ENCODE results near the gene SCO2.

The SCO2 gene

DNA sequence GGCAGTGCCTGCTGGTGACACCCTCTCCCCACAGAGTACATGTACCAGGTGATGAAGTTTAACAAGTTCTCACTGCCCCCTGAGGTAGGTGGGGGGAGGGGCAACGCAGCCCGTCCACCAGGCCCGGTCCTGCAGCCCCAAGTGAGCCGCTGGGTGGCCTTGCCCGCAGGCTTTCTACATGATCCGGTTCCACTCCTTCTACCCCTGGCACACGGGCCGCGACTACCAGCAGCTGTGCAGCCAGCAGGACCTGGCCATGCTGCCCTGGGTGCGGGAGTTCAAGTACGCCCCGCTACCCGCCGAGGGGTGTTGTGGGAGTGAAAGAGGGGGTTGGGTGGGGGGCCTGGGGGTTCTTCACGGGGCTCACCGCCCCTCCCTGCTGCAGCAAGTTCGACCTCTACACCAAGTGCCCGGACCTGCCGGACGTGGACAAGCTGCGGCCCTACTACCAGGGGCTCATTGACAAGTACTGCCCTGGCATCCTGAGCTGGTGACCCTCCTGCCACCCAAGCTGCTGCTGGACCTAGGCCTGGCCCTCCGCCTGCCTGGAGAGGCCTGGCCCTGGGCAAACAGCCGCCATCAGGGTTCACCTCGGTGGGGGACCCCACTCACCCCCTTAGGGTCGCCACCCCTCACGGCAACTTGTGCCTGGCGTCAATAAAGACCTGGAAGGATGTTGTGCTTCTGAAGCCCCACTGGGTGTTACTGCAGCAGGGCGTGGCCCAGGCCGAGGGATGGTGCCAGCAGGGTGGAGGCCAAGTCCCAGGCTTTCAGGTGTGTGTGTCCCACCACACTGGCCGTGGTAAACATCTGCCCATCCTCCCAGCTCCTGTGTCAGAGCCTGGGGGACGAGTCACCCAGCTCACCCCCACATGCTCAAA, 35.8 kb downstream of the SCO2 start:
- Histone ChIP-seq H3K27ac (ENCODE audit: low read length) (no peak overlapping the region), H3K27me3 (ENCODE audit: control insufficient read depth, insufficient read depth, low read length) (no peaks in the 10 kb centered on the region), H3K9me3 (ENCODE audit: control insufficient read depth, insufficient read depth, low read length) (no peaks in the 10 kb centered on the region), H3K36me3 (ENCODE audit: control insufficient read depth, insufficient read depth, low read length) (no peaks in the 10 kb centered on the region), H3K4me3 (ENCODE audit: low read length) (no peak overlapping the region), H3K4me1 (ENCODE audit: control insufficient read depth, insufficient read depth, low read length) (no peaks in the 10 kb centered on the region)
- DNase-seq (ENCODE audit: low read depth, low spot score) = no peak
- WGBS (ENCODE audit: insufficient coverage, insufficient read length) = no CpG with 5 or more reads among the region's 31 CpGs

DNA sequence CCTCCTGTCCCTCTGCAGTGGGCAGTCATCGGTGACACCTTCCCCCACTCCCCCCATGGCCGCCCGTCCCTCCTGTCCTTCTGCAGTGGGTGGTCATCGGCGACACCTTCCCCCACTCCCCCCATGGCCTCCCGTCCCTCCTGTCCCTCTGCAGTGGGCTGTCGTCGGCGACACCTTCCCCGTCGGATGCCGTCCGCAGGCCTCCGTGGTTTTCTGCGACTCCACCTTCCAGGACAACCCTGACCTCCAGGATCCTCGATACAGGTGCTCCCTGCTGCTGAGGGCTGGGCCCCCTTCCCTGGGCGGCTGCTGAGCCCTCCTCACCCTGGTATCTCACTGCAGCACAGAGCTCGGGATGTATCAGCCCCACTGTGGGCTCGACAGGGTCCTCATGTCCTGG, 36.5 kb downstream of the SCO2 start:
- Histone ChIP-seq H3K4me3 (ENCODE audit: low read length) (no peak overlapping the region), H3K36me3 (ENCODE audit: control insufficient read depth, insufficient read depth, low read length) (no peaks in the 10 kb centered on the region), H3K4me1 (ENCODE audit: control insufficient read depth, insufficient read depth, low read length) (no peaks in the 10 kb centered on the region), H3K27ac (ENCODE audit: low read length) (no peak overlapping the region), H3K27me3 (ENCODE audit: control insufficient read depth, insufficient read depth, low read length) (no peaks in the 10 kb centered on the region), H3K9me3 (ENCODE audit: control insufficient read depth, insufficient read depth, low read length) (no peaks in the 10 kb centered on the region)
- WGBS (ENCODE audit: insufficient coverage, insufficient read length) = no CpG with 5 or more reads among the region's 19 CpGs
- DNase-seq (ENCODE audit: low read depth, low spot score) = no peak

DNA sequence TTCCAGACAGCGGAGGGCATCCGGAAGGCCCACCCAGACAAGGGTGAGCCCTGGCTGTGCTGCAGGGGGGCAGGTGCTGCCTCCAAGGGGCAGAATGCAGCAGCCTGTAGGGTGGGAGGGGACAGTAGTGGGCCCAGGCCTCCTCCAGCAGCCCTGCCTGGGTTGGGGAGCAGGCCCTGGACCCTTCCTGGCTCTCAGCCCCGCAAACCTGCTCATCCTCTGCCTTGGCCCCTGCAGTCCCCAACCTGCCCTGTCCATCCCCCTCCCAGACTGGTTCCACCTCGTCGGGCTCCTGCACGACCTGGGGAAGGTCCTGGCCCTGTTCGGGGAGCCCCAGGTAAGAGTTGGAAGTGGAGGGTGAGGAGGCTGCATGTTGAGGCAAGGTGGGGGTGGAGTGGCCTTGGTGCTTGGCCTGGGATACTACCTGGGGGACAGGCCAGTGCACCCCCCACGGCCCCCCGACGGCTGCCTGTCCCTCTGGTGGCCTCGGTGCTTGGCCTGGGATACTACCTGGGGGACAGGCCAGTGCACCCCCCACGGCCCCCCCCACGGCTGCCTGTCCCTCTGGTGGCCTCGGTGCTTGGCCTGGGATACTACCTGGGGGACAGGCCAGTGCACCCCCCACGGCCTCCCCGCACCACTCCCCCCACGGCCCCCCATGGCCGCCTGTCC, 37.3 kb downstream of the SCO2 start:
- no peak overlapping the region for H3K4me3 ChIP-seq (ENCODE audit: low read length)
- no peak for DNase-seq (ENCODE audit: low read depth, low spot score)
- H3K36me3 ChIP-seq (ENCODE audit: control insufficient read depth, insufficient read depth, low read length) = no peaks in the 10 kb centered on the region
- WGBS (ENCODE audit: insufficient coverage, insufficient read length) = no CpG with 5 or more reads among the region's 18 CpGs
- no peak overlapping the region for H3K27ac ChIP-seq (ENCODE audit: low read length)
- H3K4me1 ChIP-seq (ENCODE audit: control insufficient read depth, insufficient read depth, low read length) = no peaks in the 10 kb centered on the region
- H3K9me3 ChIP-seq (ENCODE audit: control insufficient read depth, insufficient read depth, low read length) = no peaks in the 10 kb centered on the region
- no peaks in the 10 kb centered on the region for H3K27me3 ChIP-seq (ENCODE audit: control insufficient read depth, insufficient read depth, low read length)

DNA sequence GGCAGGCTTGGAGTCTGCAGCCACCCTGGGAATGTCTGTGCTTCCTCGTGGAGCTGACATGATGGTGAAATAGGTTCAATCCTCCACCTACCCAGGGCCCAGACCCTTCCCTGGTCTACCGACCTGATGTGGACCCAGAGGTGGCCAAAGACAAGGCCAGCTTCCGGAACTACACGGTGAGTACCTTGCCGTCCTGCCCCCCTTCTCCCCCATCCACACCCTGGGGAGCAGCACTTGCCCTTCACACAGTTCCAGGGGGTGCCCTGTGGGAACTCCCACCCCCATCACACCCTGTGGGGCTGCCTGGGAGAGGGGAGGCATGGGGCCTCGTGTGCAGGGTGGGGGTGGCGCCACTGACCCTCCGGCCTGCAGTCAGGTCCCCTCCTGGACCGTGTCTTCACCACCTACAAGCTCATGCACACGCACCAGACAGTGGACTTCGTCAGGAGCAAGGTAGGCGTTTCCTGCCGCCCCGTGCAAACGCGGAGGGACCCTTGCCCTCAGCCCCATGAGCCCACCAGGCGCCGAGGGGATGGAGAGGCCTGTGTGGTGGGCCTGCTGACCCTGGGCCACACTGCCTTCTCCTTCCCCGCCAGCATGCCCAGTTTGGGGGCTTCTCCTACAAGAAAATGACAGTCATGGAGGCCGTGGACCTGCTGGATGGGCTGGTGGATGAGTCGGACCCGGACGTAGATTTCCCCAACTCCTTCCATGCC, 38.0 kb downstream of the SCO2 start:
- peaks cover 3% of the 10 kb centered on the region; the same call in 1 of the 2 replicates for H3K36me3 ChIP-seq (ENCODE audit: control insufficient read depth, insufficient read depth, low read length)

DNA sequence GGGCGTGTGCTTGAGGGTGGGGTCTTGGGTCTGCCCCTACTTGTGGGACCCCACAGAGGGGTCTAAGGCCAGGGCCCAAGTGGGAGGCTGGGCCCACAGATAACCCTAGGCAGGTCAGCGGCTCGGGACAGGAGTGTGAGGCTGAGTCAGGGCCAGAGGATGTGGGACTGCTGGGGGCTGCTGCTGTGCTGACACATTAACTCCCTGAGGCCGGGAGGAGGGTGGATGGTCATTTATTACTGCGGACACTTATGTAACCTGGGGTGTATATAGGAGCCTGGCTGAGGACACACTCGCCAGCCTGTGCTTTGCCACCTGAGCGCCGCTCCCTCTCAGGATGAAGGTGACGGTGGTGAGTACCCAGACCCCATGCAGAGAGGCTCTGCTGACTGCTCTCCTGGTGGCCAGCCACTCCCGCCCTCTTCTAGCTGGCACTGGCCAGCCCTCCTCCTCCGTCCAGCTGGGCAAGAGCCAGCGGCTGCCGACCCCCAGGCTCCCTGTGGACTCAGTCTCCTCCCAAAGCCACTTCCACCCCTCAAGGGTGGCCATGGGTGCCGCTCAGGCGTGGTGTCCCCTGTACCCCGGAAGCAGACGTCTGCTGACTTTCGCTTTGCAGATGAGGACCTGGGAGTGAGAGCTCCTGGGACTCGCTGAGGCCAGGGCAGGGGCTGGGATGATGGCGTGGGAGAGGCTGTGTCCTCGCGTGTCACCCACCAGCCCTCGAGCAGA, 38.7 kb downstream of the SCO2 start, which contains the start of gene MIOX:
Gene MIOX, plus strand, starts transcription at position 299 of the 729 bp plus-strand sequence. Its CDS starts 39 bp downstream, at position 338.
- DNase-seq (ENCODE audit: low read depth, low spot score) = no peak
- Histone ChIP-seq H3K4me1 (ENCODE audit: control insufficient read depth, insufficient read depth, low read length) (no peaks in the 10 kb centered on the region), H3K27me3 (ENCODE audit: control insufficient read depth, insufficient read depth, low read length) (no peaks in the 10 kb centered on the region), H3K4me3 (ENCODE audit: low read length) (no peak within 1 kb of the TSS), H3K9me3 (ENCODE audit: control insufficient read depth, insufficient read depth, low read length) (no peaks in the 10 kb centered on the region), H3K27ac (ENCODE audit: low read length) (no peak within 1 kb of the TSS), H3K36me3 (ENCODE audit: control insufficient read depth, insufficient read depth, low read length) (peaks cover 3% of the 10 kb centered on the region; the same call in 1 of the 2 replicates)
- no CpG with 5 or more reads among the region's 23 CpGs for WGBS (ENCODE audit: insufficient coverage, insufficient read length)

More for the DNA sequence above, 38.0 kb downstream of the SCO2 start:
- Histone ChIP-seq H3K4me1 (ENCODE audit: control insufficient read depth, insufficient read depth, low read length) (no peaks in the 10 kb centered on the region), H3K27ac (ENCODE audit: low read length) (no peak overlapping the region), H3K4me3 (ENCODE audit: low read length) (no peak overlapping the region), H3K27me3 (ENCODE audit: control insufficient read depth, insufficient read depth, low read length) (no peaks in the 10 kb centered on the region), H3K9me3 (ENCODE audit: control insufficient read depth, insufficient read depth, low read length) (no peaks in the 10 kb centered on the region)
- no CpG with 5 or more reads among the region's 23 CpGs for WGBS (ENCODE audit: insufficient coverage, insufficient read length)
- DNase-seq (ENCODE audit: low read depth, low spot score) = no peak

DNA sequence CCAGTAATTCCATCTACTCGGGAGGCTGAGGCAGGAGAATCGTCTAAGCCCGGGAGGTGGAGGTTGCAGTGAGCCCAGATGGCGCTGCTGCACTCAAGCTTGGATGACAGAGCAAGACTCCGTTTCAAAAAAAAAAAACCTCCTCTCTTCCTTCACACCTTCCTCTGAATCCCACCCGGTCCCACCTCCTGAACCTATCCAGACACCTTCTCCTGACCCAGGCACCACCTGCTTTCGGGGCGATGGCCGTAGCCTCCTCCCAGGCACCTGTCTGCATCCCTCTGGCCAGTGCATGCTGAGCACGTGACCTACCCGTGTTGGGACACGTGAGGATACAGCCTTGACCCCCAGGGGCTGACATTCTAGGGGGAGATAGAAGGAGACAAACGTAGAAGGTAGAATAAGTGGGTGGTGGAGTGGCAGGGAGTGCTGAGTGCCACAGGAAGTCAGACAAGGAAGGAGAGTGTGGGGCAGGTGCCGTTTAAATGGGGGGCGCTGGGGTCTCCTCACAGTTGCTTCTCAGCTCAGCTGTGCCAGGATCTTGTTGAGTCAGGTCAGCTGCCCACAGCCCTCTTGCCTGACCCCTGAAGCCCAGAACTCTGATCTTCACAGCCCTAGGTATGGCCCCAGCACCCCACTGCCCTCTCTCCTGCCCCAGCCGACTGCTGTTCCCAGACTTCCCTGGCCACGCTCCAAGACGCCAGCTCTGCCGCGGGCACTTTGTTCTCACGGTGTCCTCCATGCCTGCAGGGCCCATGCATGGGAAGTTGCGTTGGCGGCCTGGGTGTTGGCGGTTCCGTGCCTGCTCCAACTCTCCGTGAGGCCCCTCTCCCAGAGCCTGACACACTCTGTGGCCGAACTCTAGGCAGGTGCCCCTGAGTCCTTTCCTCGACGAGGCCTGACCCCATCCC, 39.9 kb downstream of the SCO2 start:
- Histone ChIP-seq H3K27ac (ENCODE audit: low read length) (no peak overlapping the region), H3K4me3 (ENCODE audit: low read length) (no peak overlapping the region), H3K36me3 (ENCODE audit: control insufficient read depth, insufficient read depth, low read length) (peaks cover 3% of the 10 kb centered on the region; the same call in 1 of the 2 replicates), H3K4me1 (ENCODE audit: control insufficient read depth, insufficient read depth, low read length) (no peaks in the 10 kb centered on the region), H3K27me3 (ENCODE audit: control insufficient read depth, insufficient read depth, low read length) (no peaks in the 10 kb centered on the region; the same call in 1 of the 2 replicates), H3K9me3 (ENCODE audit: control insufficient read depth, insufficient read depth, low read length) (no peaks in the 10 kb centered on the region)
- WGBS (ENCODE audit: insufficient coverage, insufficient read length) = no CpG with 5 or more reads among the region's 29 CpGs
- DNase-seq (ENCODE audit: low read depth, low spot score) = no peak

DNA sequence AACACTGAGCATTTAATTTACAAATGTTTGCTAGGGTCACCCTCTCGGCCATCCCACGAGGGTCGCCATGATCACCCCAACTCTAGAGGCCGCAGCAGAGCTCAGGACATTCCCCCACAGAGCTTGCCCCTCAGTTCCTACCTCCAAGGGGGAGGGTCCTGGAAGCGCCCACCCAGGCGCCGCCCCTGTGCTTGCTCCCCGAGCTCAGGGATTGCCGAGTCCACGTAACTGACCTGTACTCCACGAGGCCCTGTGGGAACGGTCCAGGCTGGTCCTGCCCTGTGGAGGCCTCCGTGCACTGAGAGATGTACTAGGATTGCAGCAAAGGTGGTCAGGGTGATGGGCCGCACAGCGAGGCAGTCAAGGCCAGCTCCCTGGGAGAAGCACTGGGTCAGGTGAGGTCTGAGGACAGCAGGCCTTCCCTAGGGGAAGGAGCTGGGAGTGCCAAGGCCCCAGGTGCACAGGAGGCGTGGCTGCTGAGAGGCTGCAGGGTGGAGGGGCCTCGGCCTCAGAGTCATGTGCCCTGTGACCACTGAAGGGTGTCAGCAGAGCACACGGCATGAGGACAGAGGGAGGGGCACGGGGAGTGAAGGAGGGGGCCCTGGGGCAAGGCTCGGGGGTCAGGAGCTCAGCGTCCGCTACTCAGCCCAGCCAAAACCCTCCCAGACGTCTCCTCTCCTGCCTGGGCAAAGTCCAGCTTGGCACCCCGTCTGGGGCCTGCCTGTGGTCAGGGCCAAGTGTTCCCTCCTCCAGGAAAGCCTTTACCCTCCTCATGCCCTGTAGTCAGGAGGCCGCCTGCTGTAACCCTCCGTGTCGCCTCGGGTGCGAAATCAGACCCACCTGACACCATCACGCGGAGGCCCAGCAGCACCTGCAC, 41.2 kb downstream of the SCO2 start:
- no peak overlapping the region for H3K4me3 ChIP-seq (ENCODE audit: low read length)
- no CpG with 5 or more reads among the region's 31 CpGs for WGBS (ENCODE audit: insufficient coverage, insufficient read length)
- H3K27me3 ChIP-seq (ENCODE audit: control insufficient read depth, insufficient read depth, low read length) = peaks cover 4% of the 10 kb centered on the region; the same call in 1 of the 2 replicates
- DNase-seq (ENCODE audit: low read depth, low spot score) = no peak
- peaks cover 3% of the 10 kb centered on the region; the same call in 1 of the 2 replicates for H3K36me3 ChIP-seq (ENCODE audit: control insufficient read depth, insufficient read depth, low read length)
- no peaks in the 10 kb centered on the region for H3K9me3 ChIP-seq (ENCODE audit: control insufficient read depth, insufficient read depth, low read length)
- H3K27ac ChIP-seq (ENCODE audit: low read length) = no peak overlapping the region
- H3K4me1 ChIP-seq (ENCODE audit: control insufficient read depth, insufficient read depth, low read length) = no peaks in the 10 kb centered on the region

DNA sequence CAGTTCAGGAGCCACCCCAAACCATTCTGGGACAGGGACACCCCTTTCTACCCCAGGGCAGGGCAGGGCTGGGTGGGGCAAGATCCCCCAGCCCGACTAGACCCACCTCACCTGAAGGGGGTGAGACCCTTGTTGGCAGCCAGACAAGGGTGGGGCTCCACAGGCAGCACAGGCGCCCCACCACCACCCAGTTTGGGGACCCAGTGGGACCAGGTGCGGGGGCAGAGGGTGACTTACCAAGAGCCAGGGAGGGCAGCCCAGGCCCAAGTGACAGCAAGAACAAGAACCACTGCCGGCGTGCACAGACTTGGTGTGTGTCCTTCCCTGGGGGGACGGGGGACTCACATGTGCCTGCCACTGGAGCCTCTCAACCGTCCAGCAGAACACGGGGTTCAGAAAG, 41.8 kb downstream of the SCO2 start:
- no peak overlapping the region for H3K27ac ChIP-seq (ENCODE audit: low read length)
- no peaks in the 10 kb centered on the region for H3K9me3 ChIP-seq (ENCODE audit: control insufficient read depth, insufficient read depth, low read length)
- H3K4me1 ChIP-seq (ENCODE audit: control insufficient read depth, insufficient read depth, low read length) = no peaks in the 10 kb centered on the region
- DNase-seq (ENCODE audit: low read depth, low spot score) = no peak
- peaks cover 3% of the 10 kb centered on the region; the same call in 1 of the 2 replicates for H3K36me3 ChIP-seq (ENCODE audit: control insufficient read depth, insufficient read depth, low read length)
- H3K27me3 ChIP-seq (ENCODE audit: control insufficient read depth, insufficient read depth, low read length) = peaks cover 4% of the 10 kb centered on the region; the same call in 1 of the 2 replicates
- H3K4me3 ChIP-seq (ENCODE audit: low read length) = no peak overlapping the region
- WGBS (ENCODE audit: insufficient coverage, insufficient read length) = no CpG with 5 or more reads among the region's 8 CpGs
